ENCODE results near the gene MACROD2.

DNA sequence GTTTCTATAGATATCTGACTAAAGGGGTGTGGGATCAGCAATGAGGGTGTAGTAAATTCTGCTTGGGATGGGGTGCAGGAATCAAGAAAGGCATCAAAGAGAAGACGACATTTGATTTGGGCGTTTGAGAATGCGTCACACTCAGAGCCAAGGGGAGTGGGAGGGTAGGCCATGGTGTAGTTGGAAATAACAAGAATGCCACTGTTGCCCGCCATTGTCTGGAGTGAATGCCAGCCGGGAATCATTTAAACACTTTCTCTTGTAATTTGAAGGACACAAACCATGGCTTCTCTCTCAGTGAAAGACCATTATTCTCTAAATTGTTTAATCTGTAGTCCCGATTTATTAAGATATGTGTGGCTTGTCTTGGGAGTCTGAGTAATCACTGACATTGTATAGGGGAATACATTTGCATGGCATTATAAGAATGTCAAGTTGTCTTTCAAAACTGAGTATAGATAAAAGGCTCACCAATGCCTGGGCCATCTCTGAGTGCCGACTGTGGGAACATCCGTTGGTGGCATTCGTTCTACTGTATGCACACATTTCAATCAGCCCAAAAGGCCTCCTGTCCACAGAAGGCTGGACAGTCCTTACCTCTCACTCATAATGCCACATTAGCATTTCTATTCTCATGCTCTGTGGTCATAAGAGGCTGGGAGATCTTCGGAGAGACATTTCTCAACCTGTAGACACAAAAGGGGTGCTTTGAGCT lies 1800.1 kb downstream of the MACROD2 start:
- TF ChIP-seq, protein P1, sequence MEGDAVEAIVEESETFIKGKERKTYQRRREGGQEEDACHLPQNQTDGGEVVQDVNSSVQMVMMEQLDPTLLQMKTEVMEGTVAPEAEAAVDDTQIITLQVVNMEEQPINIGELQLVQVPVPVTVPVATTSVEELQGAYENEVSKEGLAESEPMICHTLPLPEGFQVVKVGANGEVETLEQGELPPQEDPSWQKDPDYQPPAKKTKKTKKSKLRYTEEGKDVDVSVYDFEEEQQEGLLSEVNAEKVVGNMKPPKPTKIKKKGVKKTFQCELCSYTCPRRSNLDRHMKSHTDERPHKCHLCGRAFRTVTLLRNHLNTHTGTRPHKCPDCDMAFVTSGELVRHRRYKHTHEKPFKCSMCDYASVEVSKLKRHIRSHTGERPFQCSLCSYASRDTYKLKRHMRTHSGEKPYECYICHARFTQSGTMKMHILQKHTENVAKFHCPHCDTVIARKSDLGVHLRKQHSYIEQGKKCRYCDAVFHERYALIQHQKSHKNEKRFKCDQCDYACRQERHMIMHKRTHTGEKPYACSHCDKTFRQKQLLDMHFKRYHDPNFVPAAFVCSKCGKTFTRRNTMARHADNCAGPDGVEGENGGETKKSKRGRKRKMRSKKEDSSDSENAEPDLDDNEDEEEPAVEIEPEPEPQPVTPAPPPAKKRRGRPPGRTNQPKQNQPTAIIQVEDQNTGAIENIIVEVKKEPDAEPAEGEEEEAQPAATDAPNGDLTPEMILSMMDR (IDR thresholded peaks at IDR 0.05): no peak
- no peak for TF ChIP-seq POLR2A (IDR thresholded peaks at IDR 0.05)
